ENCODE measurements around the gene DAPK3. TPM values are rescaled to one million over a fixed set of nuclear protein-coding genes. Genes with fewer than 3 reads are reported as not detected.

The DAPK3 gene
- polyA plus RNA-seq, 3 donors: 13.7 to 32.1 (median 21.8) TPM

GRCh38 chr19:4016903-4017638 is 46.2 kb upstream of the DAPK3 start:
- Mint-ChIP-seq H3K27me3 (ENCODE audit: low read depth in 3 of 3) (no peaks in the 10 kb centered on the region), H3K36me3 (peaks cover 37 to 78% of the 10 kb centered on the region in 2 donors), H3K9me3 (peaks cover 0 to 2% (median 0%) of the 10 kb centered on the region in 7 donors), H3K27ac (peak overlapping the region in 1 of 7 donors; percentile 30), H3K4me3 (no peak overlapping the region), H3K4me1 (peaks cover 8% of the 10 kb centered on the region)
- Histone ChIP-seq H4K20me1 (ENCODE audit: insufficient read depth, low read length) (peaks cover 100% of the 10 kb centered on the region), H3K4me1 (ENCODE audit: control insufficient read depth in 1 of 2, insufficient read depth in 2 of 2, low read length in 2 of 2) (peaks cover 0 to 8% of the 10 kb centered on the region in 2 donors), H3K27me3 (ENCODE audit: control insufficient read depth in 2 of 2, insufficient read depth in 2 of 2, low read length in 2 of 2) (no peaks in the 10 kb centered on the region), H3K36me3 (replicated peaks in 1 of 2; ENCODE audit: control insufficient read depth in 1 of 2, insufficient read depth in 2 of 2, low read length in 2 of 2) (peaks cover 45 to 68% of the 10 kb centered on the region in 2 donors), H3K4me3 (replicated peaks in 1 of 3; ENCODE audit: low read depth in 2 of 3, low read length in 3 of 3) (no peak overlapping the region), H3K79me2 (ENCODE audit: insufficient read depth, low read length) (peaks cover 92% of the 10 kb centered on the region), H3K9me3 (replicated peaks in 1 of 2; ENCODE audit: control insufficient read depth in 1 of 2, insufficient read depth in 1 of 2, low read length in 2 of 2) (no peaks in the 10 kb centered on the region), H3K4me2 (replicated peaks; ENCODE audit: extremely low read depth, low read length, poor library complexity, severe bottlenecking) (no peak overlapping the region), H3K9ac (ENCODE audit: insufficient read depth, low read length, poor library complexity, severe bottlenecking) (no peak overlapping the region), H2AFZ (ENCODE audit: insufficient read depth, low read depth, low read length, poor library complexity, severe bottlenecking) (no peak overlapping the region), H3K27ac (ENCODE audit: low read depth in 1 of 2, low read length in 2 of 2) (no peak overlapping the region)
- intact Hi-C loops (cut with micrococcal nuclease): no loop called here
- 98% methylated on average over 14 of the region's 15 CpGs for WGBS (ENCODE audit: insufficient coverage)
- DNase-seq: peak in 1 of 3 donors; percentile 2
- TF ChIP-seq, protein P1, sequence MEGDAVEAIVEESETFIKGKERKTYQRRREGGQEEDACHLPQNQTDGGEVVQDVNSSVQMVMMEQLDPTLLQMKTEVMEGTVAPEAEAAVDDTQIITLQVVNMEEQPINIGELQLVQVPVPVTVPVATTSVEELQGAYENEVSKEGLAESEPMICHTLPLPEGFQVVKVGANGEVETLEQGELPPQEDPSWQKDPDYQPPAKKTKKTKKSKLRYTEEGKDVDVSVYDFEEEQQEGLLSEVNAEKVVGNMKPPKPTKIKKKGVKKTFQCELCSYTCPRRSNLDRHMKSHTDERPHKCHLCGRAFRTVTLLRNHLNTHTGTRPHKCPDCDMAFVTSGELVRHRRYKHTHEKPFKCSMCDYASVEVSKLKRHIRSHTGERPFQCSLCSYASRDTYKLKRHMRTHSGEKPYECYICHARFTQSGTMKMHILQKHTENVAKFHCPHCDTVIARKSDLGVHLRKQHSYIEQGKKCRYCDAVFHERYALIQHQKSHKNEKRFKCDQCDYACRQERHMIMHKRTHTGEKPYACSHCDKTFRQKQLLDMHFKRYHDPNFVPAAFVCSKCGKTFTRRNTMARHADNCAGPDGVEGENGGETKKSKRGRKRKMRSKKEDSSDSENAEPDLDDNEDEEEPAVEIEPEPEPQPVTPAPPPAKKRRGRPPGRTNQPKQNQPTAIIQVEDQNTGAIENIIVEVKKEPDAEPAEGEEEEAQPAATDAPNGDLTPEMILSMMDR (IDR thresholded peaks at IDR 0.05): no peak

DNA sequence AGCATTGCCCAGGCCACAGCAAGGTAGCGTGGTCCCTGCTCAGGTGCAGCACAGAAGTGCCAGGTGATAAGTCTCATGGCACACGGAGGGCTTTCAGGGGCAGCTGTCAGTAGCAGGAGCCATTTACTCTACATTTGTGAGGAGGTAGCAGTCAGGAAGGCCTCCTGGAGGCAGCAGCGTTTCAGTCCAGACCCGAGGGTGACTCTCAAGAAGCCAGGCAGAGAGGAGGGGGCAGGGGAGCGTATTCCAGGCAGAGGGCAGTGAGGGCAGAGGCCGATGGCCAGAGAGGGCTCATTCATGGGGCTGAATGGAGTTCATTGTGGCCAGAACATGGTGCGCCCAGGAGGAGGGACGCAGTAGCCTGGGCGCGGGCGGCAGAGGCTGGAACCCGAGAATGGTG is 45.6 kb upstream of the DAPK3 start:
- H3K4me3 Mint-ChIP-seq: no peak overlapping the region
- peaks cover 45 to 69% of the 10 kb centered on the region in 2 donors for H3K36me3 ChIP-seq (replicated peaks in 1 of 2; ENCODE audit: control insufficient read depth in 1 of 2, insufficient read depth in 2 of 2, low read length in 2 of 2)
- intact Hi-C loops (cut with micrococcal nuclease): no loop called here
- no peak overlapping the region for H3K27ac ChIP-seq (ENCODE audit: low read depth in 1 of 2, low read length in 2 of 2)
- H3K4me3 ChIP-seq (replicated peaks in 1 of 3; ENCODE audit: low read depth in 2 of 3, low read length in 3 of 3): no peak overlapping the region
- peaks cover 8% of the 10 kb centered on the region for H3K4me1 Mint-ChIP-seq
- peaks cover 35 to 75% of the 10 kb centered on the region in 2 donors for H3K36me3 Mint-ChIP-seq
- 95% methylated on average over 11 of the region's 12 CpGs for WGBS (ENCODE audit: insufficient coverage)
- peaks cover 0 to 2% (median 0%) of the 10 kb centered on the region in 7 donors for H3K9me3 Mint-ChIP-seq
- H3K4me1 ChIP-seq (ENCODE audit: control insufficient read depth in 1 of 2, insufficient read depth in 2 of 2, low read length in 2 of 2): peaks cover 0 to 8% of the 10 kb centered on the region in 2 donors
- H3K4me2 ChIP-seq (replicated peaks; ENCODE audit: extremely low read depth, low read length, poor library complexity, severe bottlenecking): no peak overlapping the region
- TF ChIP-seq, protein P1 (IDR thresholded peaks at IDR 0.05): no peak
- no peaks in the 10 kb centered on the region for H3K27me3 ChIP-seq (ENCODE audit: control insufficient read depth in 2 of 2, insufficient read depth in 2 of 2, low read length in 2 of 2)
- peaks cover 100% of the 10 kb centered on the region for H4K20me1 ChIP-seq (ENCODE audit: insufficient read depth, low read length)
- no peaks in the 10 kb centered on the region for H3K9me3 ChIP-seq (replicated peaks in 1 of 2; ENCODE audit: control insufficient read depth in 1 of 2, insufficient read depth in 1 of 2, low read length in 2 of 2)
- H3K9ac ChIP-seq (ENCODE audit: insufficient read depth, low read length, poor library complexity, severe bottlenecking): no peak overlapping the region
- H3K27ac Mint-ChIP-seq: peak overlapping the region in 2 of 7 donors; percentile 45 to 74
- no peak overlapping the region for H2AFZ ChIP-seq (ENCODE audit: insufficient read depth, low read depth, low read length, poor library complexity, severe bottlenecking)
- no peak for DNase-seq
- H3K79me2 ChIP-seq (ENCODE audit: insufficient read depth, low read length): peaks cover 89% of the 10 kb centered on the region
- H3K27me3 Mint-ChIP-seq (ENCODE audit: low read depth in 3 of 3): no peaks in the 10 kb centered on the region
